Measurements from ENCODE around the gene UNK. TPM values are rescaled to one million over a fixed set of nuclear protein-coding genes. Genes with fewer than 3 reads are reported as not detected.

Gene UNK
- total RNA-seq, 4 donors from 2014 or later = 18.0 to 23.7 (median 20.0) TPM

DNA sequence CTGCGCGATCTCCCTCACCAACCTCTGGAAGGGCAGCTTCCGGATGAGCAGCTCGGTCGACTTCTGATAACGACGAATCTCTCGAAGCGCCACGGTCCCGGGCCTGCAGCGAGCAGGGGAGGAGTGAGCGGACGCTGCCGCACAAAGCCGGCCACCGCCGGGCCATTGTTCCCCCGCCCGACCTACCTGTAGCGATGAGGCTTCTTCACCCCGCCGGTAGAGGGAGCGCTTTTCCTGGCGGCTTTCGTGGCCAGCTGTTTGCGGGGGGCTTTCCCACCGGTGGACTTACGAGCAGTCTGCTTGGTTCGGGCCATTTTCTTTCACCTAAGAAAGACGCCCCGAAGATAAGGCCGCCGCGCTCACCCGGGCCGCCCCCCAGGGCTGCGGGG is 5.8 kb upstream of the UNK start:
- peak overlapping the region; percentile 80 to 97 (median 94) for H3K4me3 ChIP-seq
- no peaks in the 10 kb centered on the region for H3K9me3 ChIP-seq
- no peak for DNase-seq (ENCODE audit: extremely low spot score)
- H3K27me3 ChIP-seq = no peaks in the 10 kb centered on the region
- TF ChIP-seq POLR2A (IDR thresholded peaks at IDR 0.05; ENCODE audit: low read depth) (no peak), CTCF (IDR thresholded peaks at IDR 0.05) (peak; percentile 44 to 58 (median 56))
- WGBS = no CpG with 5 or more reads among the region's 38 CpGs
- intact Hi-C loops (cut with DNase I) = loop anchor here (5.0 kb wide), 1 partner anchor 98 kb away; the partner anchor contains the start of gene TRIM47
- H3K4me1 ChIP-seq = peaks cover 28 to 53% (median 47%) of the 10 kb centered on the region in 4 donors
- peaks cover 15 to 54% (median 46%) of the 10 kb centered on the region in 4 donors for H3K36me3 ChIP-seq
- peak overlapping the region; percentile 98 to 100 (median 100) for H3K27ac ChIP-seq (replicated peaks in 1 of 4)

DNA sequence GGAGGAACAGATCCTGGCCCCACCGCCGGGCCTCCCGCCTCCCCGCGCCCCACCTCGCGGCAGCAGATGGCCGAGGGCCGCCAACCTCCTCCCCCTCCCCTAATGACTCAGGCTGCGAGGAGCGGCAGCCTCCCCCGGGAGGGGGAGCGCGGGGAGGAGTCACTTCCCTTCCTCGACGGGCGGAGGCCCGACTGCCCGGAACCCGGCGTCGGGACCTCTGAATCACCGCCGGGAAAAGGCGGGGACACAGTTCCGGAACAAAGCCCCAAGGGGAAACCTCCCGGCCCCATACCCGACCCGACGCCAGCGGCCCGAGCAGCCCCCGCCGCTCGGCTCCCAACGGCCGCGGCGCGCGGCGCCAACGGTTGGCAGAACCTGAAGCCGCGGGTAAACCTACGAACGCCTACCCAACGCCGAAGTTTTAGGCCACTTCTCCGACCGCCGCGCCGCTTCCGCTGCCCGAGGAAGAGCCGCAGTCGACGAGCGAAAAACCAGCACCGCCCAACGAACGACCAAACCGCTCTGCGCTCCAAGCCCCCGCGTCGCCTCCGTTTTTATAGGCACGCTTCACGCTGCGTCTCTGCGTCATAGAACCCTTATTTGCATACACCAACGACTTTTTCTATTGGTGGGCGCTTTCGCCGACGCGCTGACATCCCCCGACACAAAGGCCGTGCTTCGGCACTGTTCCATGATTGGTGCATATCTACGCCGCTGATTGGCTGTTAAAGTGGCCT is 5.2 kb upstream of the UNK start:
- peak overlapping the region; percentile 98 to 100 (median 100) for H3K27ac ChIP-seq (replicated peaks in 1 of 4)
- peak; percentile 100 for DNase-seq (ENCODE audit: extremely low spot score)
- intact Hi-C loops (cut with DNase I) = loop anchor here (5.0 kb wide), 1 partner anchor 98 kb away; the partner anchor contains the start of gene TRIM47
- TF ChIP-seq POLR2A (IDR thresholded peaks at IDR 0.05; ENCODE audit: low read depth) (peak; percentile 100), POLR2AphosphoS5 (IDR thresholded peaks at IDR 0.05) (peak; percentile 100), EP300 (IDR thresholded peaks at IDR 0.05) (peak; percentile 91), CTCF (IDR thresholded peaks at IDR 0.05) (no peak)
- 0% methylated on average over 25 of the region's 84 CpGs for WGBS
- H3K4me1 ChIP-seq = peaks cover 32 to 59% (median 52%) of the 10 kb centered on the region in 4 donors
- H3K27me3 ChIP-seq = no peaks in the 10 kb centered on the region
- H3K36me3 ChIP-seq = peaks cover 15 to 48% (median 42%) of the 10 kb centered on the region in 4 donors
- H3K4me3 ChIP-seq = peak overlapping the region; percentile 80 to 97 (median 94)
- H3K9me3 ChIP-seq = no peaks in the 10 kb centered on the region

GRCh38 chr17:75779987-75780889 is 4.4 kb upstream of the UNK start:
- no peak for TF ChIP-seq POLR2A (IDR thresholded peaks at IDR 0.05; ENCODE audit: low read depth)
- no peak for TF ChIP-seq CTCF (IDR thresholded peaks at IDR 0.05)
- TF ChIP-seq EP300 (IDR thresholded peaks at IDR 0.05) = no peak
- intact Hi-C loops (cut with DNase I) = loop anchor here (5.0 kb wide), 1 partner anchor 97 kb away; the partner anchor contains the start of gene TRIM47
- peaks cover 10 to 40% (median 34%) of the 10 kb centered on the region in 4 donors for H3K36me3 ChIP-seq
- peak overlapping the region in 1 of 4 donors; percentile 97 for H3K4me3 ChIP-seq
- H3K9me3 ChIP-seq = no peaks in the 10 kb centered on the region
- H3K27me3 ChIP-seq = no peaks in the 10 kb centered on the region
- peaks cover 29 to 56% (median 50%) of the 10 kb centered on the region in 4 donors for H3K4me1 ChIP-seq
- WGBS = 21% methylated on average over 5 of the region's 5 CpGs
- H3K27ac ChIP-seq (replicated peaks in 1 of 4) = peak overlapping the region; percentile 32 to 99 (median 64)
- DNase-seq (ENCODE audit: extremely low spot score) = no peak

DNA sequence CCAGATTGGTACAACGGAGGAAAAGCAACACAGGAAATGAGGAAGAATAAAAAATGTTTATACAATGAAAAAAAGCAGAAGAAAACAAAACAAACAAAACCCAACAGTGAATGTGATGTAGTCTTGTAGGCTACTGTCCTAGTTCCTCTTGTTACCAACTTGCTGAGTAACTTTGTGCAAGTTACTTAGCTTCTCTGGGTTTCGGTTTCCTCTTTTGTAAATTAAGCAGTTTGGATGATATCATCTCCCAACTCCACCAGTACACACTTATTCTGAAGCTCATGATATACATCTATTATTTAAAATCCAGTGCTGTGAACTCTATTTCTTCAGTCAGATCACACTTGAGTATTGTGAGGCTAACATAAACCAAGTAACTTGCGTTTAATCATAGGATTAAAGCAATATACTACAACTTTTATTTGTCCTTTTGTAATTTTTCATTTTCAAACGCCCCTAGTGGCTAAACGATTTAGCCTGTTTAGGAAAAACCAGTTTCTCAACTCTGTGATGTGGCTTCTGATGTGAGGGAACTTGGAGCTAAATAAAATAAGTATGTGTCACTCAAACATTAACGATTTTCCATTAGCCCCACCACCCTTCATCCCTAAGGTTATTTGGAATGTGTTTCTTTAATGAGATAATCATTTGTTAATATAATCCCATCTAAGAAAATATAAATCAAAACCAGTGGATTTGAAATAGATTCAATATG is 1.4 kb upstream of the UNK start:
- DNase-seq (ENCODE audit: extremely low spot score) = no peak
- intact Hi-C loops (cut with DNase I) = no loop called here
- TF ChIP-seq POLR2A (IDR thresholded peaks at IDR 0.05; ENCODE audit: low read depth) = no peak
- peak; percentile 60 to 73 (median 65) for TF ChIP-seq CTCF (IDR thresholded peaks at IDR 0.05)
- 12% methylated on average over 6 of the region's 6 CpGs for WGBS
- H3K4me1 ChIP-seq = peaks cover 28 to 56% (median 47%) of the 10 kb centered on the region in 4 donors
- peaks cover 8 to 10% (median 9%) of the 10 kb centered on the region in 4 donors for H3K36me3 ChIP-seq
- H3K27ac ChIP-seq (replicated peaks in 1 of 4) = peak overlapping the region; percentile 96 to 99 (median 98)
- H3K4me3 ChIP-seq = peak overlapping the region in 2 of 4 donors; percentile 1 to 19
- no peaks in the 10 kb centered on the region for H3K27me3 ChIP-seq
- no peaks in the 10 kb centered on the region for H3K9me3 ChIP-seq

Measured in esophagus muscularis mucosa (tissue), 4 donors.